HCT116 (cell line): ENCODE data around the gene RNU6-7.

Experiments used
- EZH2 ChIP-seq: fragments of 200-600 bp; sonication (generic); IDR thresholded peaks from 2 replicates; pipeline ENCODE4 v1.6.1; 2017; ENCODE audit warnings: antibody characterized with exemption, mixed run types
- POLR2A ChIP-seq: IDR thresholded peaks from 2 replicates; pipeline ENCODE4 v1.7.0; 2011; ENCODE audit warnings: borderline replicate concordance; ENCODE audit not compliant: insufficient read depth, insufficient read length; ENCODE audit errors: extremely low read depth
- POLR2AphosphoS5 ChIP-seq: IDR thresholded peaks from 2 replicates; pipeline ENCODE4 v1.6.1; 2011; ENCODE audit warnings: mild to moderate bottlenecking, low read depth, low read length, moderate library complexity
- RAD21 ChIP-seq: IDR thresholded peaks from 2 replicates; pipeline ENCODE4 v1.6.1; 2012; ENCODE audit warnings: low read depth, mild to moderate bottlenecking
- YY1 ChIP-seq: IDR thresholded peaks from 2 replicates; pipeline ENCODE4 v1.6.1; 2011; ENCODE audit warnings: low read length, low read depth, moderate library complexity, mild to moderate bottlenecking; ENCODE audit not compliant: insufficient replicate concordance; ENCODE audit errors: extremely low read depth
- ZFX ChIP-seq: fragments of 450-650 bp; IDR thresholded peaks from 2 replicates; pipeline ENCODE4 v1.6.1; 2017
- TF ChIP-seq, protein P1 (sequence below), 3 experiments: fragments of 200-600 bp in 1 of 3; sonication (generic) in 1 of 3; IDR thresholded peaks in 2 of 3; conservative IDR thresholded peaks in 1 of 3; 2 replicates each; pipeline ENCODE4 v1.5.1; 2012 to 2017; ENCODE audit warnings: low read depth in 2 of 3, low read length in 2 of 3, antibody characterized with exemption in 1 of 3, borderline replicate concordance in 1 of 3, control low read depth in 1 of 3, mild to moderate bottlenecking in 1 of 3, mixed read lengths in 1 of 3, mixed run types in 1 of 3, moderate library complexity in 1 of 3; ENCODE audit not compliant: insufficient read depth in 1 of 3
- TF ChIP-seq, protein P2 (sequence below): IDR thresholded peaks from 2 replicates; pipeline ENCODE4 v1.6.1; 2012
- TF ChIP-seq, protein P3 (sequence below): IDR thresholded peaks from 2 replicates; pipeline ENCODE4 v1.6.1; 2012
- TF ChIP-seq, protein P4 (sequence below): IDR thresholded peaks from 2 replicates; pipeline ENCODE4 v1.6.1; 2012; ENCODE audit warnings: low read depth

DNA sequence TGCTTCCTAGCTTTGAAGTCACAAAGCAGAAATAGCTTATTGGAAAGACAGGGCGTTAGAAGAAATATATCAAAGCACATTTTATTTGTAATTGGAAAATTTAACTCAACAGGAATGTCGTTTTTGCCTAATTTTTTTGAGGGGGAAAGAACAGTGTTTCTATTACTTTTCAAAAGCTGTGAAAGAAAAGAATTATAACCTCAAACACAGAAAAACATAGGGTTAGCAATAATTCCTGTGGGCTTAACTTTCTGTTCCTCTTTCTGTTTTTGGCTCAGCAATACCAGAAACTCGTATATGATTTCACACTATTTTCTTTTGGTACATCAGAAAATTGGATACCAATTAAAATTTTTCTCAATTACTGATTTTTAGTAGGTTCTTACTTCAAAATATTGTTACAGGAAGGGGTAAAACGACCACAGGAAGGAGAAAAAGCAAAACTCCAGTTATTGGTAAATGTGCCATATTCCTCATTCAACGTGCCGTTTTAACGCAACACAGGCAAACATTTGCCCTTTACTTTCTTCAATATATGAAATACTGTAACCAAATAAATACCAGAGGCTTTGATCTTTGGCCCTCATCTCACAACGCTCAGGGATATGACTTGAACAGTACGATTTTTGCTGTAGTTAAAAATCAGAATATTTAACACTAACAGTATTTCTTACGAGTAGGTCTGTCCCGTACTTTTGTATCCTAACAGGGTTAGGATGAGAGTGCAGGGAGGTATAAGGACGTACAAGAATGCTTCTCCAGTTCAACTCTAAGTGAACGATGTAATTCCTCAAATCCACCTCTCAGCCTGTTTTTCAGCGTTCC is 1.3 kb upstream of the RNU6-7 start:
- TF ChIP-seq, protein P1, sequence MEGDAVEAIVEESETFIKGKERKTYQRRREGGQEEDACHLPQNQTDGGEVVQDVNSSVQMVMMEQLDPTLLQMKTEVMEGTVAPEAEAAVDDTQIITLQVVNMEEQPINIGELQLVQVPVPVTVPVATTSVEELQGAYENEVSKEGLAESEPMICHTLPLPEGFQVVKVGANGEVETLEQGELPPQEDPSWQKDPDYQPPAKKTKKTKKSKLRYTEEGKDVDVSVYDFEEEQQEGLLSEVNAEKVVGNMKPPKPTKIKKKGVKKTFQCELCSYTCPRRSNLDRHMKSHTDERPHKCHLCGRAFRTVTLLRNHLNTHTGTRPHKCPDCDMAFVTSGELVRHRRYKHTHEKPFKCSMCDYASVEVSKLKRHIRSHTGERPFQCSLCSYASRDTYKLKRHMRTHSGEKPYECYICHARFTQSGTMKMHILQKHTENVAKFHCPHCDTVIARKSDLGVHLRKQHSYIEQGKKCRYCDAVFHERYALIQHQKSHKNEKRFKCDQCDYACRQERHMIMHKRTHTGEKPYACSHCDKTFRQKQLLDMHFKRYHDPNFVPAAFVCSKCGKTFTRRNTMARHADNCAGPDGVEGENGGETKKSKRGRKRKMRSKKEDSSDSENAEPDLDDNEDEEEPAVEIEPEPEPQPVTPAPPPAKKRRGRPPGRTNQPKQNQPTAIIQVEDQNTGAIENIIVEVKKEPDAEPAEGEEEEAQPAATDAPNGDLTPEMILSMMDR (IDR thresholded peaks at IDR 0.05 in 2 of 3, conservative IDR thresholded peaks at IDR 0.05 in 1 of 3; ENCODE audit: borderline replicate concordance in 1 of 3, insufficient read depth in 1 of 3, low read depth in 2 of 3, low read length in 2 of 3), result no peak
- TF ChIP-seq, protein P2, sequence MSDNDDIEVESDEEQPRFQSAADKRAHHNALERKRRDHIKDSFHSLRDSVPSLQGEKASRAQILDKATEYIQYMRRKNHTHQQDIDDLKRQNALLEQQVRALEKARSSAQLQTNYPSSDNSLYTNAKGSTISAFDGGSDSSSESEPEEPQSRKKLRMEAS, result no peak
- TF ChIP-seq ZFX (no peak), POLR2A (no peak), EZH2 (no peak), YY1 (no peak), RAD21 (no peak), POLR2AphosphoS5 (no peak)
- TF ChIP-seq, protein P3, sequence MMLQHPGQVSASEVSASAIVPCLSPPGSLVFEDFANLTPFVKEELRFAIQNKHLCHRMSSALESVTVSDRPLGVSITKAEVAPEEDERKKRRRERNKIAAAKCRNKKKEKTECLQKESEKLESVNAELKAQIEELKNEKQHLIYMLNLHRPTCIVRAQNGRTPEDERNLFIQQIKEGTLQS, result no peak
- TF ChIP-seq, protein P4, sequence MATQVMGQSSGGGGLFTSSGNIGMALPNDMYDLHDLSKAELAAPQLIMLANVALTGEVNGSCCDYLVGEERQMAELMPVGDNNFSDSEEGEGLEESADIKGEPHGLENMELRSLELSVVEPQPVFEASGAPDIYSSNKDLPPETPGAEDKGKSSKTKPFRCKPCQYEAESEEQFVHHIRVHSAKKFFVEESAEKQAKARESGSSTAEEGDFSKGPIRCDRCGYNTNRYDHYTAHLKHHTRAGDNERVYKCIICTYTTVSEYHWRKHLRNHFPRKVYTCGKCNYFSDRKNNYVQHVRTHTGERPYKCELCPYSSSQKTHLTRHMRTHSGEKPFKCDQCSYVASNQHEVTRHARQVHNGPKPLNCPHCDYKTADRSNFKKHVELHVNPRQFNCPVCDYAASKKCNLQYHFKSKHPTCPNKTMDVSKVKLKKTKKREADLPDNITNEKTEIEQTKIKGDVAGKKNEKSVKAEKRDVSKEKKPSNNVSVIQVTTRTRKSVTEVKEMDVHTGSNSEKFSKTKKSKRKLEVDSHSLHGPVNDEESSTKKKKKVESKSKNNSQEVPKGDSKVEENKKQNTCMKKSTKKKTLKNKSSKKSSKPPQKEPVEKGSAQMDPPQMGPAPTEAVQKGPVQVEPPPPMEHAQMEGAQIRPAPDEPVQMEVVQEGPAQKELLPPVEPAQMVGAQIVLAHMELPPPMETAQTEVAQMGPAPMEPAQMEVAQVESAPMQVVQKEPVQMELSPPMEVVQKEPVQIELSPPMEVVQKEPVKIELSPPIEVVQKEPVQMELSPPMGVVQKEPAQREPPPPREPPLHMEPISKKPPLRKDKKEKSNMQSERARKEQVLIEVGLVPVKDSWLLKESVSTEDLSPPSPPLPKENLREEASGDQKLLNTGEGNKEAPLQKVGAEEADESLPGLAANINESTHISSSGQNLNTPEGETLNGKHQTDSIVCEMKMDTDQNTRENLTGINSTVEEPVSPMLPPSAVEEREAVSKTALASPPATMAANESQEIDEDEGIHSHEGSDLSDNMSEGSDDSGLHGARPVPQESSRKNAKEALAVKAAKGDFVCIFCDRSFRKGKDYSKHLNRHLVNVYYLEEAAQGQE, result no peak
